Esophagus squamous epithelium (tissue), 4 donors: ENCODE measurements around the gene AP4M1.

Experiments
- CTCF ChIP-seq, 6 experiments: fragments of 450-650 bp in 4 of 6; fragments of 200-600 bp in 2 of 6; sonication (generic) in 2 of 6; IDR thresholded peaks; one replicate each; pipeline ENCODE4 v1.5.1; 2016 to 2019; ENCODE audit warnings: antibody characterized with exemption in 6 of 6, mild to moderate bottlenecking in 4 of 6, moderate library complexity in 4 of 6
- POLR2A ChIP-seq, 4 donors: fragments of 450-650 bp; IDR thresholded peaks; one replicate each; pipeline ENCODE4 v1.6.1; 2017; ENCODE audit warnings: antibody characterized with exemption in 4 of 4, mild to moderate bottlenecking in 4 of 4, moderate library complexity in 3 of 4

DNA sequence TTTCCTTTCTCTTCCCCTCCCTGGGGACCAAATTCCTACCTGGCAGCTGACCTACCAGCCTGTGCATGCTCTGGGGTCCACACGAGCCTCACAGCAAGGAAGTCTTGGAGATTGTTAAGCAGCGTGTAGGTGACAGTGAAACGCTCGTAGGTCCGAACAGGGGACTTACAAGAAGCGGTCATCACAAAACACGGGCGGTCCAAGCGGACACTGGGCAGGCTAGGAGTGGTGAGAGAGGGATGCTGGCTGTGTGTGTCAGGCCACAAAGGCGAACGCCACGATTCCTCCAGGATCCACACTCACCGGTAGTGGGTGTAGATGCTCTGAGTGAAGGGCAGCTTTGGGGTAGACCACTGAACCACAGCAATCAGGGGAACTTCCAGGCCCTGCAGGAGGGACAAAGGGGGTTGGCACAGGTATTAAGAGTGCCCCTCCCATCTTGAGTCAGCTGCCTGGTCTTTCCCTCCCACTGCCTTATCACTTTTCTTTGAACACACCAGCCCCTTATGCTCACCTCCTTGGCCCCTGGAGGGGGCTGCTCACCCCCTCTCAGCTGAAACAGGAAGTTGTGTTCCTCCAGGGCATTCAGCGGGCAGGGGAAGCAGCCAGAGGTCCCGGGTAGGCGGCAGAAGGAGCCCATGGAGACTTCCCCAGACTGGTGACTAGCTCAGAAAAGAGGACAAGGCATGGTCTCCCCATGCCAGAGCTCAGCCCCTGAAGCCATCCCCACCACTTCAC is 55.1 kb downstream of the AP4M1 start:
- TF ChIP-seq CTCF (IDR thresholded peaks at IDR 0.05) (no peak), POLR2A (IDR thresholded peaks at IDR 0.05) (no peak)
